GM12878 (cell line): ENCODE measurements around the gene SSH2.

ENCODE experiments used
- BCL11A ChIP-seq: IDR thresholded peaks from 2 replicates; pipeline ENCODE4 v1.6.1; 2011; ENCODE audit warnings: low read depth, low read length
- CTCF ChIP-seq, 3 experiments: IDR thresholded peaks in 2 of 3; conservative IDR thresholded peaks in 1 of 3; 2 replicates each; pipeline ENCODE4 v1.5.1; 2011; ENCODE audit warnings: low read depth in 3 of 3, low read length in 3 of 3, mild to moderate bottlenecking in 3 of 3, control low read depth in 2 of 3, moderate library complexity in 2 of 3, inconsistent platforms in 1 of 3, mixed read lengths in 1 of 3; ENCODE audit not compliant: control insufficient read depth in 2 of 3, insufficient read depth in 1 of 3; ENCODE audit errors: extremely low read depth in 1 of 3
- USF1 ChIP-seq: IDR thresholded peaks from 2 replicates; pipeline ENCODE4 v1.6.1; 2011; ENCODE audit warnings: borderline replicate concordance, low read depth, mild to moderate bottlenecking, moderate library complexity, mixed read lengths, low read length; ENCODE audit not compliant: insufficient read depth; ENCODE audit errors: extremely low read length
- ZNF384 ChIP-seq: IDR thresholded peaks from 2 replicates; pipeline ENCODE4 v1.6.1; 2012; ENCODE audit warnings: low read depth, mild to moderate bottlenecking, low read length, improper control_type of control experiment, borderline replicate concordance

- TF ChIP-seq USF1 (no peak), CTCF (IDR thresholded peaks at IDR 0.05 in 2 of 3, conservative IDR thresholded peaks at IDR 0.05 in 1 of 3; ENCODE audit: control insufficient read depth in 2 of 3, extremely low read depth in 1 of 3, insufficient read depth in 1 of 3, low read depth in 3 of 3, low read length in 3 of 3) (no peak), BCL11A (0 out of 2 replicates have a peak, but pooled peaks have one; percentile 5), ZNF384 (no peak)
Measured at GRCh38 chr17:29588562-29589411, 341.2 kb downstream of the SSH2 start.
